GM10248 (cell line): ENCODE measurements around the gene GLCE.

ENCODE experiments used
- CTCF ChIA-PET: fragments of 300-600 bp; sonication (Branson Sonifier 250); formaldehyde crosslinking; extraction: SDS; loops from one replicate; lab custom pipeline; 2021; ENCODE audit warnings: antibody characterized with exemption; lab: Yijun Ruan, JAX
- POLR2A ChIA-PET: fragments of 350-650 bp; sonication (Branson Sonifier 250); formaldehyde crosslinking; extraction: SDS; loops from one replicate; lab custom pipeline; 2020; ENCODE audit warnings: antibody characterized with exemption; lab: Yijun Ruan, JAX
- DNase-seq: peaks from one replicate; pipeline ENCODE4 v3.0.0; 2012; ENCODE audit errors: extremely low spot score
- CTCF ChIP-seq: IDR thresholded peaks from 2 replicates; pipeline ENCODE4 v1.5.1; 2012; ENCODE audit warnings: mild to moderate bottlenecking, low read depth; ENCODE audit errors: extremely low read depth, missing control alignments, control extremely low read depth

Gene GLCE

GRCh38 chr15:69234676-69235075 is 74.2 kb downstream of the GLCE start:
- ChIA-PET CTCF (interaction anchor here (1.1 to 1.6 kb wide), 2 partner anchors 9 to 15 kb away, joined by 3 to 4 read pairs; no protein-coding TSS in a partner anchor), POLR2A (no interaction called here)
- no peak for DNase-seq
- no peak for TF ChIP-seq CTCF

- DNase-seq: no peak
- no peak for TF ChIP-seq CTCF
- POLR2A ChIA-PET: no interaction called here
- CTCF ChIA-PET: no interaction called here
Measured at GRCh38 chr15:69236505-69236904, 76.1 kb downstream of the GLCE start.

GRCh38 chr15:69237718-69238117 is 77.3 kb downstream of the GLCE start:
- ChIA-PET POLR2A (no interaction called here), CTCF (interaction anchor here (1.5 to 1.9 kb wide), 2 partner anchors 10 to 15 kb away, joined by 5 read pairs; no protein-coding TSS in a partner anchor)
- DNase-seq: no peak
- TF ChIP-seq CTCF: no peak

- CTCF ChIA-PET: interaction anchor here (1.4 kb wide), 1 partner anchor 17 kb away, joined by 7 read pairs; no protein-coding TSS in a partner anchor
- no peak for TF ChIP-seq CTCF
- DNase-seq: no peak
- POLR2A ChIA-PET: no interaction called here
Measured at GRCh38 chr15:69244798-69245197, 84.4 kb downstream of the GLCE start.

- POLR2A ChIA-PET: no interaction called here
- TF ChIP-seq CTCF: no peak
- DNase-seq: no peak
- CTCF ChIA-PET: no interaction called here
Measured at GRCh38 chr15:69253156-69253555, 92.7 kb downstream of the GLCE start.

GRCh38 chr15:69265347-69265955 is 105.0 kb downstream of the GLCE start:
- ChIA-PET CTCF (interaction anchor here (0.6 to 1.8 kb wide), 2 partner anchors 15 to 194 kb away, joined by 3 to 4 read pairs; no protein-coding TSS in a partner anchor), POLR2A (no interaction called here)
- DNase-seq: no peak
- peak; percentile 8 for TF ChIP-seq CTCF
